Measurements from ENCODE around the gene DOCK4.

DNA sequence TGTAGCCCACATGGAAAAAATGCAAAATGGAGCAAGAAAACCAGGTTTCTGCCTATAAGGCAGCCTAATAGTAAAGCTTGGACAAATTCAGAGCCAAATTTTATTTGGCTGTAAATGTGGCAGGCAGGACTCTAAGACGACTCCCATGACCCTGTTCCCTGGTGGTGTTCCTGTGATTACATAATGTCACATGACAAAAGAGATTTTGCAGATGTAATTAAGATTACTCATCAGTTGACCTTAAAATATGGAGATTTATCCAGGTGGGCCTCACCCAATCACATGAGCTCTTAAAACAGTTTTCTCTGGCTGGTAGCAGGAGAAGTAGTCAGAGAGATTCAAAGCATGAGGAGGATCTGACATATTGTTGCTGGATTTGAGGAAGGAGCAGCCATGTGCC is 340.8 kb downstream of the DOCK4 start:
- TF ChIP-seq, protein P1, sequence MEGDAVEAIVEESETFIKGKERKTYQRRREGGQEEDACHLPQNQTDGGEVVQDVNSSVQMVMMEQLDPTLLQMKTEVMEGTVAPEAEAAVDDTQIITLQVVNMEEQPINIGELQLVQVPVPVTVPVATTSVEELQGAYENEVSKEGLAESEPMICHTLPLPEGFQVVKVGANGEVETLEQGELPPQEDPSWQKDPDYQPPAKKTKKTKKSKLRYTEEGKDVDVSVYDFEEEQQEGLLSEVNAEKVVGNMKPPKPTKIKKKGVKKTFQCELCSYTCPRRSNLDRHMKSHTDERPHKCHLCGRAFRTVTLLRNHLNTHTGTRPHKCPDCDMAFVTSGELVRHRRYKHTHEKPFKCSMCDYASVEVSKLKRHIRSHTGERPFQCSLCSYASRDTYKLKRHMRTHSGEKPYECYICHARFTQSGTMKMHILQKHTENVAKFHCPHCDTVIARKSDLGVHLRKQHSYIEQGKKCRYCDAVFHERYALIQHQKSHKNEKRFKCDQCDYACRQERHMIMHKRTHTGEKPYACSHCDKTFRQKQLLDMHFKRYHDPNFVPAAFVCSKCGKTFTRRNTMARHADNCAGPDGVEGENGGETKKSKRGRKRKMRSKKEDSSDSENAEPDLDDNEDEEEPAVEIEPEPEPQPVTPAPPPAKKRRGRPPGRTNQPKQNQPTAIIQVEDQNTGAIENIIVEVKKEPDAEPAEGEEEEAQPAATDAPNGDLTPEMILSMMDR (IDR thresholded peaks at IDR 0.05; ENCODE audit: insufficient read depth, low read length, poor library complexity, severe bottlenecking): no peak
- TF ChIP-seq EZH2phosphoT487 (conservative IDR thresholded peaks at IDR 0.05; ENCODE audit: low read length): no peak
